OCI-M1 (cell line): ENCODE results near the gene TSPEAR.

Experiments
- DNase-seq: peaks from one replicate; lab custom pipeline; 2025; lab: John Stamatoyannopoulos, UW

TSPEAR gene

DNA sequence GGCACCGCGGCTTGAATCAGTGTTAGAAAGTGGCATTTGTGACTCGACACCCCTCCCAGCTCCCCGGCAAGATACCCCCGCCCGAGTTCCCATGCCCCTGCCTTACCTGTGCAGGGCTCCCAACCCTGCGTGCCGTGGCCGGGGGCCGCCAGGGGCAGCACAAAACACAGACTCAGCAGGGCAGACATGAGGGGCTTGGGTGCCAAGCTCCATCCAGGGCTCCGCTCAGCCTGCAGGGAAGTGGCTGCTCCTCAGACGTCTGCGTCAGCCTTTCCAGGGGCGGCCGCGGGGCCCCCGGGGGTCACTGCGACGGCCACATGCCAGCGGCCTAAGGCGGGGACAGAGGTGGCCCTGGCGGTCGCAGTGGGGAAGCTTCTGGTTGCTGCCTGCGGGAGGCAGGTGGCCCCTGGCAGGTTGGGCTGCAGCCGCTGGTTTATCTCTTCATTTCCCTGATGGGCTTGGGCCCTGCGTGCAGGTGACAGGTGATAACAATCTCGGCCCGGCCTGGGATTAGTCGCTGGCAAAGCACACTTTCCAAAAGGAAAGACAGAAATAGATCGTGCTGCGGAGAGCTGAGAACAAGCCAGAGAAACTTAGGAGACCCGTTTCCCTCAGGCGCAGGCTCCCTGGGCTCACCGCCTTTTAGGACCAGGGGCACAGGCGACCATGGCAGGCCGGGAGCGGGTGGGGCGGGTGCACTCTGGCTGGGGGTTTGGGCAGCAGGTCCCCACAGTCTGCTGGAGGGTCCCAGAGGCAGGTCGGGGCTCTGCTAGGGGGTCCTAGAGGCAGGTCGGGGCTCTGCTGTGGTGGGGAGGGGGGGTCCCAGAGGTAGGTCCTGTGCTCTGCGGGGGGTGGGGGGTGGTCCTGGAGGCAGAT, at the start of gene TSPEAR:
TSS of gene TSPEAR (minus strand) at position 246 of the 876 bp plus-strand sequence. CDS start at position 188, 58 bp downstream.
- DNase-seq = no peak

- no peak for DNase-seq
These were observed 49.0 kb upstream of the TSPEAR start for GRCh38 chr21:44760376-44760775.

- DNase-seq = no peak
These were observed 48.4 kb upstream of the TSPEAR start for GRCh38 chr21:44759628-44760285.

- no peak for DNase-seq
These were observed 47.6 kb upstream of the TSPEAR start for GRCh38 chr21:44758781-44759627.

DNA sequence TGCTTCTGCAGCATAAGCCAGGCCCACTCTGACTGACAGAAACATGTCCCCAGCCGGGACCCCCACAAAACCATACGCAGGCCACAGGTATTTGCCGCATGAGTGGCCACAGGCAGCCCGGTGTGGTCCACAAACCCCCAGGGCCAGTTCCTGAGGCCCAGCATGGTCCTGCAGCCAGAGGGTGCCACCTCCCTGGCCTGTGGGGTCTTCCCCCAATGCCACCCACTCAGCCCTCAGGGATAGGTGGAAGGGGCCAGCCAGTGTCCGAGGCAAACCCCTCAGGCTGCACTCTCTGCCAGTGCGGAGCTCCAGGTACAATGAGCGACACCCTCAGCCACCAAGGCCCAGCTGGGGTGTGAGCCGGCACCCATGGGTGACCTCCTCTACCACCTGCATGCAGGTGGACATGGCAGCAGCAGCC, 46.8 kb upstream of the TSPEAR start:
- DNase-seq = no peak

DNA sequence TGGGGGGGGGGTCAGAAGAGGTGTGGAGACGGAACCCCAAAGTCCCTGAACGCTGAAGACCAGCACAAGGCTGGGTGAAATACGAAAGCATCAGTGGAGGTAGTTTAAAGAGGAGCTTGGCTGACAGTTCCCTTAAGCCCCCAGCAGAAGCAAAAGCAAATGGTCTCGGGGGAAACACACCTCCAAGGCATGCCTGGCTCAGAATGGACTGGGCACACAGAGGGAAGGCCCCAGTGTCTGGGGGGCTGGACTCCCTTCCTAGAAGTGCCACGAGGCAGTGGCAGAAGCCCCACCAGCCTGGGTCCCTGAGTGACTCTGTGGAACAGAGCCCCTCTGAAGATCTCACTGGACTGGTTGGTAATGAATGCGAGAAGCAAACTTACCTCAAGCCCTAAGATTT, 46.4 kb upstream of the TSPEAR start:
- no peak for DNase-seq

DNA sequence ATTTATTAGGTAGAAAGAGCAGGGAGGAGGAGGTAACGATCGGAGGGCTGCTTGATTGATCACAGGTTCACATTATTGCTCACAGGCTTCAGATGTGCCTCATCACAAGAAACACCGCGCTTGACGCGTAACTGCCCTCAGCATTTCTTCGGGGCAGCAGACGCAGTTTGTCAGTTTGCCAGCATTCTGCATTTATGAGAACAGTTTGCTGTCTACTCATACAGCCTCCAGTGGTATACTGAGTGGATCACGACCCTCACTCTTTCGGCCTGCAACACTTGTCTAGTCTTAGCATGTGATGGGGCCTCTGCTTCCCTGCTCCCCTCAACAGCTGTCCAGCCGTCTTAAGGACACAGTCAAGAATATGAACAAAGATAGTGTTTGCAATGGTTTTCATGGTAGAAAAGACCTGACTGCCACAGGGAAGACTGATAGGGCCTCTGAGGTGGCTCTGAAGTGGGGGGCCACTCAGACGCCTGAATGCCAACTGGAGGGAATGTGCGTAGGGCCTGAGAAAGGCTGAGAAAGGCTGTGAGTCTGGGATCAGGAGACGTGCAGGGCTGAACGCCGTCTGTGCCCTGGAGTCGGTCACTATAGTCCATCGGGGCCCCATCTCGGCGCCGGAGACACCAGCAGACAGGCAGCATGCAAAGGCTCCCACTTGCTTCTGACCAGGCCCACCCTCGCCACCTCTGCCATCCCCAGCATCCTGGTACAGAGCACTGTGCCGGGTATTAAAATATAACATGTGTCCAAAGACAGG, 45.2 kb upstream of the TSPEAR start:
- DNase-seq = no peak

DNA sequence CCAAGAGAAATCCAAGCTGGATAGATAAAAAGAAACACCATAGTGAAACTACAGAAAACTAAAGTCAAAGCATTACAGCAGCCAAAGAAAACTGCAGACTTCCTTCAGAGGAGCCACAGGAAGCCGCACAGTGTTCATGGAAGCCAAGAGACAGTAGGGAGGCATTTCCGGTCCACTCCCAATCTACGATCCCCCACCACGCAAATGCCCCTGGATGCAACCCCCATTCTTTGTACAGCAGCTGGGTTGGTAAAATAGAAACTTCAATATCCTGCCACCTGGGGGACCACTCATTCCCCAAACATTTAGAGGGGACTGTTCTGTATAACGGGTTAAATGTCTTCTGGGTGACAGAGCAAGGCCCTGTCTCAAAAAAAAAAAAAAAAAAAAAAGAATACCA, 43.9 kb upstream of the TSPEAR start:
- DNase-seq = no peak

DNA sequence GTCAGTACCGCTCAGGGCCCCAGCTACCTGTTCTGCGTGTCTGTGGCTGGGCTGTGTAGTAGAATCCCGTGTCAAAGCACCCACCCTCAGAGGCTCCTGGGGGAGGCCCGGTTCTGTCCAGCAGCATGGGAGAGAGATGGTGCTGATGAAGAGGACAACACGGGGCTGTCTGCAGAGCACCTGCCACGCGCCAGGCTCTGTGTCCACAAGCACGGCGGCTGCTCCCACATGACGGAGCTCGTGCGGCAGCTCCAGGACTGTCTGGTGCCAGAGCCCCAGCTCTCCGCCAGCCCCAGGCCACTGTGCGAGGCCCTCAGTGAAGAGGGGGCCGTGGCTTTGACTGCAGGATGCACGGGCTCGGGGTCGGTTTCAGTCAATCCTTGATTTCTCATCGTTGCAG, 42.0 kb upstream of the TSPEAR start:
- DNase-seq = no peak

GRCh38 chr21:44752671-44753235, 41.4 kb upstream of the TSPEAR start:
- no peak for DNase-seq

DNA sequence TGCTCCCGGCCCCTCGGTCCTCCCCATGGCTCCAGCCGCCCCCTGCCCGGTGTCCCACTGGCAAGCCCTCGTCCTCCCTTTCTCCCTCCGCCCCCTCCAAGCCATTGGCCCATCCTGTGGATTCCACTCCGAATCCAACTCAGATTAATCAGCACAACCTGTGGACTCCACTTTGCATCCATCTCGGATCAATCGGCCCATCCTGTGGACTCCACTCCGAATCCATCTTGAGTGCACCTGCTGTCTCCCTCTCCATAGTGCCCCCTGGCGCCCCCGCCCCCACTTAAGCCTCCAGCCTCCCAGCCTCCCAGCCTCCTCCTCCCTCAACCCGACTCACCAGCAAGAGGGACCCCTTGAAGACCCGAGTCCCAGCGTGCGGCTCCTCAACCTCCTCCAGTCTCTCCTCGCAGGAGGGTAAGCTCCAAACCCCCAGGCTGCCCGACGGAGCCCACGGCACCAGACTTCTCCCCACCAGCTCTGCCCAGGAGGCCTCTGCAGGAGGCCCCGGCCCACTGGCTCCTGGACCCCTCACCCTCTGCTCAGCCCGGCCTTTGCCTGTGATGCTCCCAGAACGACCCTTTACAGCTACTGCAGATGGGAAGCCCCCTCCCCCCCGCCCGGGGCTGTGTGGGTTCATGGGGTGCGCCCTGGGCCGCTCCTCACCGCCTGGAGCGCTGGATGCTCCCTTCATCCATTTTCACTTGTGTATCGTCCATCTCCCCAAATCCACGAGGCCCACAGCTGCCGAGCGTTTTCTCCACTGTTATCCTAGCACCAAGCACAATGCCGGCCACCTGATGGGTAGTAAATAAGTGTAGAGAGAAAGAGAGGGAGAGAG, 40.6 kb upstream of the TSPEAR start:
- DNase-seq = no peak

GRCh38 chr21:44751186-44751798, 39.9 kb upstream of the TSPEAR start:
- no peak for DNase-seq

- DNase-seq = no peak
These were observed 39.3 kb upstream of the TSPEAR start for GRCh38 chr21:44750675-44751025.

DNA sequence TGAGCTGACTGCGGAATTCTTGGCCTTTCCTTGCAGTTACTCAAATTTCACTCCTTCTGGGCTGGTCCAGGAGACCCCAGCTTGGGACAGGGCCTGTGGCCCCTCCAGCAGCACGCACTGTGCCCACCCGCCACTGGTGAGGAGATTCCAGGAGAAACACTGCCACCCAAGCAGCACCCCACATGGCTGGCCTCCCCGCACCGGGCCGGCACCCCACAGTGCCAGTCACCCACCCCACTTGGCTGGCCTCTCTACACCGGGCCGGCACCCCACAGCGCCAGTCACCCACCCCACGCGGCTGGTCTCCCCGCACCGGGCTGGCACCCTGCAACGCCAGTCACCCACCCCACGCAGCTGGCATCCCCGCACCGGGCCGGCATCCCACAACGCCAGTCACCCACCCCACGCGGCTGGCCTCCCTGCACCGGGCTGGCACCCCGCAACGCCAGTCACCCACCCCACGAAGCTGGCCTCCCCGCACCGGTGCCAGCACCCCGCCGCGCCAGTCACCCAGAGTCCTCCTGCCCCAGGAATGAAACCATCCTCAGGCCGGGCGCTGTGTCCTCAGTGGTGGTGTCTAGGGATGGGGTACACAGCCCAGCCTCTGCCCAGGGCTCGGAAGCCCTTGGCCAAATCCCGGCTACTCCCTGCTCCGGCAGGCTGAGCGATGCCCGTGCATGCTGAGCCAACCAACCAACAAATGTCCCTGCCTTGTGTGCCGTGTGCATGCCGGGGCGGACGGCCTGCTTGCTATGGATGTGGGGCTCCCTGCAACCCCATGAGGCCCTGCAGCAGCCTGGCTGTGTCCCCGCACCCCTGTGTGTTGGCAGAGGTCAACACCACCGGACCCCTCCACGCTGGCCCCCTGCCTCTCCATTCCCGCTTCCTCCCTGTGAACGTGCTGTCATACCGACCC, 38.6 kb upstream of the TSPEAR start:
- DNase-seq = no peak

DNA sequence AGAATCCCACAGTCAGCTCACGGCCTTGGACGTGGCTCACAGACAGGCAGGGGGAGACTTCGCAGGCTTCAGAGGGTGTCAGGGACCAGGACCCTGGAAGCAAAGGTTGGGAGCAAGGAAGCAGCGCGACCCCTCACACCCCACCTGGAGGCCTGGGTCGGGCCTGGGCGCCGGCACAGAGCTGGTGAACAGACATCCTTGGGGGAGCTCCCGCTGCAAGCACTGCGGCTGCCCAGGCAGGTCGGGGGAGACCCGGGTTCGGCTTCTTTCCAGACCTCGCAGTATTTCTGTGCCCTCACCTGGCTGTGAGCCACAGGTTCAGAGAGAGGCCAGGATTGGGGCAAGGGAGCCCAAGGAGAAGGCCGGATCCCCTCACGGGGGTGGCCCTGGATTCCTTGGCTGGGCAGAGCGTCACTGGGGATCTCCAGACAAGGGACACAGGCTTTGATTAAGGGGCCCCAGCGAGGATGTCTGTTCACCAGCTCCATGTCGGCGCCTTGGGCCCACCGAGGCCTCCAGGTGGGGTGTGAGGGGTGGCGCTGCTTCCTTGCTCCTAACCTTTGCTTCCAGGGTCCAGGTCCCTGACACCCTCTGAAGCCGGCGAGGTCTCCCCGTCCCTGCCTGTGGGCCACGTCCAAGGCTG, 37.9 kb upstream of the TSPEAR start:
- DNase-seq = no peak

DNA sequence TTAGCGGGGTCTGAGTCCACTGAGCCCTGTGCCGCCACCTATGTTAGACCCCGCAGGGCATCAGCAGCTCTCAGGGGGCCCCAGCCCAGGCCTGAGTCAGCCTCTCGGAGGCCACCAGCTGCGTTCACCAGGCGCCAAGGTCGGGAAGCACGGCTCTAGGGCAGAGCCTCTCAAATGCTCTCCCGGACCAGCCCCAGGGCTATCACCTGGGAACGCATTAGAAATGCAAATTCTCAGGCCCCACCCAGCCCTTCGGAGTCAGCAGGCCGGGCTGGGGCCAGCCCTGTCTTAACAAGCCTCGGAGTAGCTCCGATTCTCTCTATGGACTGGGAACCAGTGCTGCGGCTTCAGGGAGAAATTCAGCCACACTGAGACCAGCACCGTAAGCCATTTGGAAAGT, 37.2 kb upstream of the TSPEAR start:
- no peak for DNase-seq

GRCh38 chr21:44742418-44743153, 31.2 kb upstream of the TSPEAR start:
- DNase-seq = peak; percentile 53

- DNase-seq = no peak
These were observed 30.5 kb upstream of the TSPEAR start for GRCh38 chr21:44741921-44742320.
